Suprapubic skin (tissue), 3 donors: ENCODE measurements around the gene GON4L.

ENCODE experiments used
- POLR2A ChIP-seq, 2 donors: fragments of 450-650 bp; IDR thresholded peaks; one replicate each; pipeline ENCODE4 v1.6.1; 2017; ENCODE audit warnings: antibody characterized with exemption in 2 of 2, mild to moderate bottlenecking in 2 of 2, moderate library complexity in 2 of 2
- TF ChIP-seq, protein P1 (sequence below), 2 donors: fragments of 200-600 bp in 1 of 2; fragments of 450-650 bp in 1 of 2; sonication (generic) in 1 of 2; IDR thresholded peaks; one replicate each; pipeline ENCODE4 v1.5.1; 2016 to 2019; ENCODE audit warnings: antibody characterized with exemption in 2 of 2, mild to moderate bottlenecking in 1 of 2, moderate library complexity in 1 of 2

DNA sequence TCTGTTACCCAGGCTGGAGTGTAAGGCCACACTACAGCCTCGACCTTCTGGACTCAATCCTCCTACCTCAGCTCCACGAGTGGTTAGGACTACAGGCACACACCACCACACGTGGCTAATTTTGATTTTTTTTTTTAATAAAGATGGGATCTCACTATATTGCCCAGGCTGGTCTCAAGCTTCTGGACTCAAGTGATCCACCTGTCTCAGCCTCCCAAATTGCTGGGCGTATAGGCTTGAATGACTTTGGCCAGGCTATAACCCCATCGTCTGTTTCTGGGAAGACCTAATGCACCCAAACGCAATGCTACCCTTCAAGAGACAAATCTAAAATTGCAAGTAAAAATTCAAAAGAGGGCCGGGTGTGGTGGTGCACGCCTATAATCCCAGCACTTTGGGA is 116.0 kb downstream of the GON4L start:
- TF ChIP-seq, protein P1, sequence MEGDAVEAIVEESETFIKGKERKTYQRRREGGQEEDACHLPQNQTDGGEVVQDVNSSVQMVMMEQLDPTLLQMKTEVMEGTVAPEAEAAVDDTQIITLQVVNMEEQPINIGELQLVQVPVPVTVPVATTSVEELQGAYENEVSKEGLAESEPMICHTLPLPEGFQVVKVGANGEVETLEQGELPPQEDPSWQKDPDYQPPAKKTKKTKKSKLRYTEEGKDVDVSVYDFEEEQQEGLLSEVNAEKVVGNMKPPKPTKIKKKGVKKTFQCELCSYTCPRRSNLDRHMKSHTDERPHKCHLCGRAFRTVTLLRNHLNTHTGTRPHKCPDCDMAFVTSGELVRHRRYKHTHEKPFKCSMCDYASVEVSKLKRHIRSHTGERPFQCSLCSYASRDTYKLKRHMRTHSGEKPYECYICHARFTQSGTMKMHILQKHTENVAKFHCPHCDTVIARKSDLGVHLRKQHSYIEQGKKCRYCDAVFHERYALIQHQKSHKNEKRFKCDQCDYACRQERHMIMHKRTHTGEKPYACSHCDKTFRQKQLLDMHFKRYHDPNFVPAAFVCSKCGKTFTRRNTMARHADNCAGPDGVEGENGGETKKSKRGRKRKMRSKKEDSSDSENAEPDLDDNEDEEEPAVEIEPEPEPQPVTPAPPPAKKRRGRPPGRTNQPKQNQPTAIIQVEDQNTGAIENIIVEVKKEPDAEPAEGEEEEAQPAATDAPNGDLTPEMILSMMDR (IDR thresholded peaks at IDR 0.05) = no peak
- TF ChIP-seq POLR2A (IDR thresholded peaks at IDR 0.05) = no peak
